NCI-H446 (cell line): ENCODE results near the gene EXOSC7.
A peak's percentile ranks its signal among the peaks of the same experiment; 100 is the strongest.
"Not testable (repeated sequence)": the region's sequence is repeated elsewhere in the genome, so short reads cannot be mapped to it uniquely, and the experiment has no call there.

Experiments
- DNase-seq, 2 experiments: peaks; one replicate each; lab custom pipeline; 2025; lab: John Stamatoyannopoulos, UW

Gene EXOSC7

GRCh38 chr3:44976002-44976815 is at the start of gene EXOSC7, which contains the start of gene ZDHHC3:
Gene EXOSC7 (plus strand): TSS chr3:44976244. CDS start chr3:44976278, 34 bp downstream.
Gene ZDHHC3 (minus strand): TSS chr3:44976174. CDS start chr3:44959436, 16,738 bp downstream.
- peak in 1 of 2 experiments; percentile 71 for DNase-seq

GRCh38 chr3:44926921-44927320 is 49.1 kb upstream of the EXOSC7 start:
- no peak for DNase-seq

GRCh38 chr3:44927371-44927770 is 48.7 kb upstream of the EXOSC7 start:
- no peak for DNase-seq

GRCh38 chr3:44929782-44930181 is 46.3 kb upstream of the EXOSC7 start:
- no peak for DNase-seq

- DNase-seq = no peak
Observed at GRCh38 chr3:44930911-44931310, 45.1 kb upstream of the EXOSC7 start.

GRCh38 chr3:44931791-44932190 is 44.3 kb upstream of the EXOSC7 start:
- DNase-seq = no peak

GRCh38 chr3:44932271-44932670 is 43.8 kb upstream of the EXOSC7 start:
- DNase-seq = no peak

- DNase-seq = no peak
Observed at GRCh38 chr3:44932986-44933944, 42.8 kb upstream of the EXOSC7 start.

GRCh38 chr3:44939581-44940036 is 36.4 kb upstream of the EXOSC7 start:
- no peak for DNase-seq

- DNase-seq = no peak
Observed at GRCh38 chr3:44942202-44942921, 33.7 kb upstream of the EXOSC7 start.

GRCh38 chr3:44948239-44948638 is 27.8 kb upstream of the EXOSC7 start:
- DNase-seq = no peak

- DNase-seq = not testable (repeated sequence)
Observed at GRCh38 chr3:44949770-44950169, 26.3 kb upstream of the EXOSC7 start.

GRCh38 chr3:44950275-44950734 is 25.7 kb upstream of the EXOSC7 start:
- DNase-seq = no peak

GRCh38 chr3:44952689-44953088 is 23.4 kb upstream of the EXOSC7 start:
- DNase-seq = no peak

GRCh38 chr3:44954304-44954703 is 21.7 kb upstream of the EXOSC7 start:
- no peak for DNase-seq

- DNase-seq = no peak
Observed at GRCh38 chr3:44954962-44955361, 21.1 kb upstream of the EXOSC7 start.

- peak in 1 of 2 experiments; percentile 1 for DNase-seq
Observed at GRCh38 chr3:44955917-44956316, 20.1 kb upstream of the EXOSC7 start.

- DNase-seq = no peak
Observed at GRCh38 chr3:44957986-44958385, 18.1 kb upstream of the EXOSC7 start.

GRCh38 chr3:44958386-44958785 is 17.7 kb upstream of the EXOSC7 start:
- no peak for DNase-seq

GRCh38 chr3:44960387-44961026 is 15.5 kb upstream of the EXOSC7 start:
- DNase-seq = no peak

- no peak for DNase-seq
Observed at GRCh38 chr3:44961888-44962287, 14.2 kb upstream of the EXOSC7 start.
